SKM-1 treated with dmso at 0.1 percent for 144 hours (cell line): ENCODE results near the gene THOC3.
"Not testable (repeated sequence)": the region's sequence is repeated elsewhere in the genome, so short reads cannot be mapped to it uniquely, and the experiment has no call there.

Source experiments
- DNase-seq: peaks from one replicate; lab custom pipeline; 2025; ENCODE audit not compliant: unreplicated experiment; lab: John Stamatoyannopoulos, UW

The THOC3 gene, protein sequence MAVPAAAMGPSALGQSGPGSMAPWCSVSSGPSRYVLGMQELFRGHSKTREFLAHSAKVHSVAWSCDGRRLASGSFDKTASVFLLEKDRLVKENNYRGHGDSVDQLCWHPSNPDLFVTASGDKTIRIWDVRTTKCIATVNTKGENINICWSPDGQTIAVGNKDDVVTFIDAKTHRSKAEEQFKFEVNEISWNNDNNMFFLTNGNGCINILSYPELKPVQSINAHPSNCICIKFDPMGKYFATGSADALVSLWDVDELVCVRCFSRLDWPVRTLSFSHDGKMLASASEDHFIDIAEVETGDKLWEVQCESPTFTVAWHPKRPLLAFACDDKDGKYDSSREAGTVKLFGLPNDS

DNA sequence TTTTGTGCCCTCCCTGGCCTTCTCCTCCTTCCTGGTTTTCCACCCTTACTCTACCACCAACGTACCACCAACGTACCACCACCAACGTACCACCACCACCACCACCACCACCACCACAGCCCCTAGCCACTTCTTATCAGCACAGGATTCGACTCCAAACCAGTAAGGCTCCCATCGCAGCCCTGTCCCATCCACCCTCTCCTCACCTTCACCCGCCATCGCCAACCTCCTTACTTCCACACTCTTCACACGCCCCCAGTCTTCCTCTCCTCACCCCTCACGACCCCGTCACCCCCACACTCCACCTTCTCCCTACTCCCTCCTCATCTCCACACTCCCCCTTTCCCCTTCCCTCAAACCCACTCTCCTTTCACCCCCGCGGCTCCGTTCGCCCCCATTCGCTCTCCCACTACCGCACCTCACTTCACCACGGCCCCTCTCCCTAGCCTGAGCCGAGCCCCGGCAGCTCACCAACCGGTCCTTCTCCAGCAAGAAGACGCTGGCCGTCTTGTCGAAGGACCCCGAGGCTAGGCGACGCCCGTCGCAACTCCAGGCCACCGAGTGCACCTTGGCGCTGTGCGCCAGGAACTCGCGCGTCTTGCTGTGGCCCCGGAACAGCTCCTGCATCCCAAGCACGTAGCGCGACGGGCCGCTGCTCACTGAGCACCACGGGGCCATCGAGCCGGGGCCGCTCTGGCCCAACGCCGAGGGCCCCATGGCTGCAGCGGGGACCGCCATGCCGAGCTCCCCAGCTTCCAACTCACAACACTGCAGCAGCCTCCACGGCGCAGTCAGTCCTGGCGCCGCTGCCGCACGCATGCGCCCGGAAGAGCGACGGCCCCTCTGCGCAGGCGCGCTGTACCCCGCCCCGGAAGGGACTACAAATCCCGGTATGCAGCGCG lies at the start of gene THOC3:
TSS of gene THOC3 (minus strand) at position 845 of the 902 bp plus-strand sequence. CDS start at position 738, 107 bp downstream.
- DNase-seq: not testable (repeated sequence)

DNA sequence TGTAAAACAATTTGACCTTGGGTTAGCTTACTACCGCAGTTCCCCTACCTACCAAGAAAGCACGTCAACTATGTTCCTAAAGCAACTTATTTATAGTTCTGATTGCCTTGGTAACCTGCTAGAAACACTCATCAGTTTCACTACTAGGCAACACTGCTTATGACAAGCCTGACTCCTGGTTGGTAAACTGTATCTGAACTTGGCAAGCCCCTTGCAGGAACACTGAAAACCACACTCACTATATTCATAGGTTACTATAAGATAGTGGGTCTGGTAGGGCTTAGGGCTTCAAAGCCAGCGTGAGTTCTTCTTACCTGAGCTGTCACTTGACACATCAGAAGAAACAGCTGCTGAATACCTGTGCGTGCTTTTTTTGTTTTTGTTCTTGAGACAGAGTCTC lies 49.2 kb upstream of the THOC3 start:
- not testable (repeated sequence) for DNase-seq

DNA sequence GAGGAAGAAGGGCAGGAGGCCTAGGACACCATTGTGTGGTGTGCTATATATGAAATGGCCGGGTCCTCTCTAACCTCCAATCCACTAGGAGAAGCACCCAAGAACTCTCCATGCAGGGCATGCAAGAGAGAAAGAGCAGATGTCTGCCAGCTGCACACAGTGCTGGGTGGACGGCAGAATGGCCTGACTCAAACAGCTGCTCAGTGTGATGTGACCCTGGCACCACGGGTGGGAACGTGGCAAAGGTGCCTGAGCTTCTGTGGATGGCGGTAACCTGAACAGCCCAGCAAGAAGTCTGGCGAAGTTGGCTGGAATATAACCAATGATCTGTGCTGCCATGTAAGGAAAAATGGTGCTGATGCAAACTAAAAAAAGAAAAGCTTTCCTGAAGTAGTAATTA lies 46.2 kb upstream of the THOC3 start:
- DNase-seq: not testable (repeated sequence)

DNA sequence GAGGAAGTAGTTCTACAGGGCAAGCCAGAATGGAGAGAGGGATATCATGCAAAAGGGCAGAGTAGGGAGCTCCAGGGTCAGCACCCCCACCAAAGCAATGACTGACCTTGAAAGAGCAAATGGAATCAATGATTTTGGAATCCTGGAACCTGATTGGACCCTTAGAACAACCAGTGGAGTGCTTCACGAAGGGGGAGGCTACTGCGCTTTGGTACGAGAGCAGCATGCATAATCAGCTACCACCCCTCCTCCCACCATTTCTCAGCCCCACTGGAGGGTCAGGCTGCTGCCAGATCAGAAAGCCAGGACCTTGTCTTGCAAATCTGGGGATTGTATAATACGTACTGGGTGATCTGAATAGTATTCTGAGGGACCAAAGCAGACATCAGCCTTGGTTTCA lies 43.0 kb upstream of the THOC3 start:
- DNase-seq: not testable (repeated sequence)

DNA sequence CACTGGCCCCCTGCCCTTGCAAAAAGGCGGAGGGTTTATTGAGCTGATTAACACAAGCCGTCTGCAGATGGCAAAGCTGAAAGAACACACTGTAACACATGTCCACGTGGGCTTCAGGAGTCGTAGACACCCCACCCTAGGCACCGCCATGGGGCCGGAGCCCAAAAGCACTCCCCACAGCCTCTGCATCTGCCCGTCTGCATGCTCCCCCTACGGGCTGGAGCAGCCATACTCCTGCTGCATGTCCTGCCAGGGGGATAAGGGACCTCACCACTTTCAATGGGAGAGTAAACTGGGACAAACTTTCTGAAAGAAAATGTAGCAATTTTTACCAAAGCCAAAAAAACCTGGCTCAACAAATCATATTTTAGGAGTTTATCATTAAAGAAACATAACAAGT lies 42.1 kb upstream of the THOC3 start:
- DNase-seq: not testable (repeated sequence)

DNA sequence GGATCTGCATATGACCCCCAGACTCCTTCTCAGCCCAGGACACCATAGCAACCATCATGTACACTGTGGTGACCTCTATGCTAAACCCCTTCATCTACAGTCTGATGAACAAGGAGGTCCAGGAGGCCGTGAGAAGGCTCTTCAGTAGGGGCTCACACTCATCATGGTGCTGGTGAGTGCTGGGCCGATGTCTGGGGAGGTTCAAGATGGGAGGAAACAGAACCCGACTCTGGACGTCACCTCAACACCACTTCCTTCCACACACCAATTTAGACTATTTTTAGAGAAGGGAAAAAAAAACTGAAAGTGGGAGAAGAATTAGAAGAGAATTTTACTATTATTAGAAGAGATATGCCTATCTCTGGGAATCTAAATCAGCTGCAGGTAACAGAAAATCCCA lies 39.1 kb upstream of the THOC3 start:
- not testable (repeated sequence) for DNase-seq

DNA sequence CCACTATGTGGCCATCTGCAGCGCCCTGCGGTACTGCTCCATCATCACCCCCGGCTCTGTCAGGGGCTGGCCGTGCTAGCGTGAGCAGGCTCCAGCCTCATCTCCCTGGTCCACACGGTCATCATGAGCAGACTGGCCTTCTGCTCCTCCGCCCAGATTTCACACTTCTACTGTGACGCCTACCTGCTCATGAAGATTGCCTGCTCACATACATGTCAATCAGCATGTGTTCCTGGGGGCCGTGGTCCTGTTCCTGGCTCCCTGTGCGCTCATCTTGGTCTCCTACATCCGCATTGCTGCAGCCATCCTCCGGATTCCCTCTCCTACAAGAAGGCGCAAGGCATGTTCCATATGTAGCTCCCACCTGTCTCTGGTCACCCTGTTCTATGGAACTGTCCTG lies 38.7 kb upstream of the THOC3 start:
- not testable (repeated sequence) for DNase-seq

DNA sequence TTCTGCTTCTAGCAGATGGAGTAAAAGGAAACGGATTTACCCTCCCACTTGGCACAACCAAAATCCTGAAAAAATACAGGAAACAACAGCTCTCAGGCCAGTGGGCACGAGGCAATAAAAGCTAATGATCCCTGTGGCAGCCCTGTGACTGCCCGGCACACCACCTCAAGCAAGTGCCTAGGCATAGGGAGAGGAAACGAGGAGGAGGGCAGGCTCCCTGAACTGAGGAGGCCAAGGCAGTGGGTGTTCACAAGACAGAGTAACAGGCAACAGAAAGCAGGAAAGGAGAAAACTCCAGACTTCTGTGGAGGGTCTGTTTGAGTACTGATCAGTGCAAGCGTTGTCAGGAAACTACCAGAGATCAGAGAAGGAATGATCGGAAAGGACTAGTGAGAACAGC lies 29.9 kb upstream of the THOC3 start:
- DNase-seq: not testable (repeated sequence)

DNA sequence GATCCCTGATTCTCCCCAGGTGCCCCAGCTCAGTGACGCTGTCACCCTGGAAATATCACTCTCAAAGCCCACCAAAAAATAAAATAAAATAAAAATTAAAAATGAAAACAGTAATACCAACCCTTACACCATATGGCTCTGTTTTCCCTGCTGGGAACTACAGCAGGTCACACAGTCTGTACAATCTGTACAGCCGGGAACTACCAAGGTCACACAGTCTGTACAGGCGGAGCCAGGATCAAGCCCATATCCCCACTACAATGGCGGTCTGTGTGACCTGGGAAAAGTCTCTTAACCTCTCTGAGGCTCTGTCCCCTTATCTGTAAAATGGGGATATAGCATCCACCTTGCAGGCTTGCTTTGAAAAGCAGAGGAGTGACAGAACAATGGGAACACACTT lies 29.4 kb upstream of the THOC3 start:
- not testable (repeated sequence) for DNase-seq

DNA sequence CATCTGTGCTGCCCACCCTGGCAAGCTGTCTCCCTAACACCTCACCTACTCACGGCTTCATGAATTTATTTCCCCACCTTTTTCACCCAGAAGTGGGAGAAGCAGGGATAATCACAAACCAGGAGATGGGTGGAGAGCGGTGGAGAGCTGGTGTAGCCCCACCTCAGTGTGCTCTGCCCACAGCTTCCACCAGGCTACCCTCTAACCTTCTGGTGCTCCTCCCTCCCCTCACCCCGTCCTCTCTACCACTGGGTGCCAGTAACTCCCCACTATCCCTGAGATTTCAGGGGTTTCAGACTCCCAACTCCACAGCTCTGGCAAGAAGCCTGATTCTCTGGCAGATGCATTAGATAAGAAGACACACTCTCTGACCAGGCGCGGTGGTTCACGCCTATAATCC lies 28.7 kb upstream of the THOC3 start:
- not testable (repeated sequence) for DNase-seq

DNA sequence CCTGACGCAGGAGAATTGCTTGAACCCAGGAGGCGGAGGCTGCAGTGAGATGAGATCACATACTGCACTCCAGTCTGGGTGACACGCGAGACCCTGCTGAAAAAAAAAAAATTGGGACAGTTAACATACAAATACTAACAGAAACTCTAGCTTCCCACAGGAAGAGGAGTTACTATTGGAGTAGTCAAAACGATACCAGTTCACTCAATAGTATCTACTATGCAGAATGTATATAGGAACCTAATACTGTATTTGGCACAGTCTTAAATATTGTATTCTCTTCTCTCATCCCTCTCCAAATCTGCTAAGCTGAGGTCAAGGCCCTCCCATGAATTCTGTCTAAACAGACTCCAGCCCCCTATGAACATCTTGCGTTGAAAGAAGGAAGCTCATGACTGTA lies 27.4 kb upstream of the THOC3 start:
- DNase-seq: not testable (repeated sequence)

DNA sequence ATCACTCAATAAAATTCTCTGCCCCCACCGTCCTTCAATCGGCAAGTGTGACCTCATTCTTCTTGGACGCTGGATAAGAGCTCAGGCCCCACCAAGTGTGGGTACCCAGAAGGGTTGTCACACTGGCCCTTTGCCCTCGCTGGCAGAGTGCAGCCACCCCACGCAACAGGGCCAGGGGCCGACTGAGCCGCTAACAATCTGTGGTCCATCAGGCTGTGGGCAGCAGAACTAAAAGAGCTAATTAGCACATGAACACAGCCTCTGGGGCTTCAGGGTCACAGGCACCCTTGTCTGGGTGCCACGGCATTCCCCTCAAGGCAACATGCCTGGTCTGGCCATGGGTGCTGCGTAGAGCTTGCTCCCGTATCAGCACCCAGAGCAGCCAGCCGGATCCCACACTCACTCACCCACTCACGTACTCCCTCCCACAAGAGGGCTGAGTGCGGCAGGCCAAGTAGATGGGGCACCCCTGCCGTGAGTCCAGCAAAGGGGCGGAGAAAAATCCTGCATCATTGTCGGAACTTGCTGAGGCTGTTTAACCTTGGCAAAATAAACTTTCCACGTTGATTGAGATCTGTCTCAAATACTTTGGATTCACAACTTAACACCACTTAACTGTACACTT lies 11.4 kb upstream of the THOC3 start:
- not testable (repeated sequence) for DNase-seq

DNA sequence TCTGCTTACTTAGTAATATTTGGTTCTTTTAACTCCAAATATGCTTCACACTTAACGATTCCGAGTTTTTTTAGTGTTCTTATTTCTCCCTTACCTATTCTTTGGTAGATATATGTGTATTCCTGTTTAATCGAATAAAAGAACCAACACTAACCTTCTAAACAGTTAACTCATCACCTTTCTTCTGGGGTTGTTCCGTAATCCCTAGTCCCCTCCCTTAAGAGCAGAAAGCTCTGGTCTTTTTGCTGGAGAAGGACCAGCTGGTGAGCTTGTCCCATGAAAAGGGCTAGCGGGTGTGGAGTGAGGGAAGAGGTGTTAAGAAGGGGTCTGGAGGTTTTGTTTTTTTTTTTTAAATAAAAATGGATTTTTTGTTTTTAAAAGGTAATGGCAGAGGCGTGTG lies 266 bp upstream of the THOC3 start:
- not testable (repeated sequence) for DNase-seq

DNA sequence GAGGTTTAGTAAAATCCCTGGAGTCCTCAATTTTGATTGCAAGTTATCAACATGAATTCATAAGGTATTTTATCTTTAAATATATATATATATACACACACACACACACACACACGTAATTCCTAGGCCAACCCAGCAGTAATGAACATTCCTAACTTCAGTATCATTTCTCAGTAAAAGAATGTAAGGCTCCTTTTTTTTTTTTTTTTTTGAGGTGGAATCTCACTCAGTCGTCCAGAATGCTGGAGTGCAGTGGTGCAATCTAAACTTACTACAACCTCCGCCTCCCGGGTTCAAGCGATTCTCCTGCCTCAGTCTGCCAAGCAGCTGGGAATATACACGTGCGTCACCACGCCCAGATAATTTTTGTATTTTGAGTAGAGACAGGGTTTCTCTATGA lies 5.8 kb downstream of the THOC3 start:
- DNase-seq: not testable (repeated sequence)

DNA sequence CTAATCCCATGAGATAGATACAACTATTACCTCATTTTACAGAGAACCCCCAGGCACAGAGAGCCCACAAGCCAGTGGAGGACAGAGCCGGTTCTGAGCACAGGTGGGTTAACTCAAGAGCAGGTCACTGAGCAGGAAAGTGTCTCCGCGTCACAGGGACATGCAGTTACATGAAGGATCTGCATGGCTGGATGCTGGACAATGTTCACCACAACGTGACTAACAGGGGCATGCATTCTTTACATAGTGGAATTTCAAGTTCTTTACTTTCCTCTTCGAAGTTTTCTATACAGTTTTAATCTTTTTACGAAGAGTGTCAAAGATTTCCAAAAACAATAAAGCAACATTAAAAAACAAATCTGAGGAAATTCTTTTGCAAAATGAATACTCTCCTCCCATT lies 7.9 kb downstream of the THOC3 start:
- not testable (repeated sequence) for DNase-seq

DNA sequence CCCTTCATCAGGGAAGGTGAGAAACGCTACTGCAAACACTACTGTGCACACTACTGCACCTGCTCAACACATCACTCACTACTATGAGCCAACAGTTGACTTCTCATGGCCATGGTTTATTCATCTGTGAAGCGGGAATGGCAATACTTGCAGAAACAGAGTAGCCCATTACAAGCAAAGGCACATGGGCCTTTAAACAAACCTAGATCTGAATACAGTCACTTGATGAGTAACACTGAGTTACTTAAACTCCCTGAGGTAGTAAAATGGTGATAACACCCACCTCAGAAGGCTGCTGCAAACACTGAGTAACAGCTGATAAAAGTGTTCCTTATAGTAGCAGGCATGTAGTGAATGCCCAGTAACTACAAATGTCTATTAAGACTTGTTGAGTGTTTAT lies 9.6 kb downstream of the THOC3 start:
- DNase-seq: not testable (repeated sequence)

DNA sequence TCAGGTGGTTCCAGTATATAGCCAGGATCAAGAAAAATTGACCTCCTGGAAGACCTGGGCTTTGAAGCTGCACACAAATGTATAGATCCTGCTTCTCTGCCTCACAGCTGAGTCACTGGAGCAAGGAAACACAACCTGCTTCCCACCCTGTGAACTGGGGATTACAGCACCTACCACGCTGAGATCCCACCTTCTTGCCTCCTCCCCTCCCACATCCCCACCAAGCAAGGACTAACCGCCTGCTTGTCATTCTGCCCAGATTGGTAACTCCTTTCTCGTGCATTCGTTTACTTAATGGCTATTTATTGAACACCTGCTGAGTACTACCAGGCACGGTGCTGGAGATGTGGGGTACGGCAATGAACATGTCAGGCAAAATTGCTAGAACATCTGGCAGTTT lies 14.0 kb downstream of the THOC3 start:
- DNase-seq: not testable (repeated sequence)

DNA sequence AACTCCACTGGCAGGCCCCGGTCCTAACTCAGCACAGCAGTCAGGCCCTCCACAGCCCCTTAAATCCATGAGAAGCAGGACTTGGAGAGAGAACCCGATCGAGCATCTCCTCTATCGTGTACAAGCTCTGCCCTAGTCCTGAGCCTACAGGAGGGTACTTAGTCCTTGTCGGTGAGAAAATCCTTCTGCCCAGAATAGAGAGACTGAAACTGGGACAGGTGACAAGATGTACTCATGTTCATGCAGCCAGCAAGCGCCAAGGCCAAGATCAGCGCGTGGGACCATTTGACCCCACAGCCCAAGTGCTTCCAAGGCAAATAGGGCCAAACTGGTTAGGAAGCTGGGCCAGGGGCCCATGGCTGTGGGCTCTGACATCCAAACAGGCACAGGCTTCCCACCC lies 15.3 kb downstream of the THOC3 start:
- not testable (repeated sequence) for DNase-seq

DNA sequence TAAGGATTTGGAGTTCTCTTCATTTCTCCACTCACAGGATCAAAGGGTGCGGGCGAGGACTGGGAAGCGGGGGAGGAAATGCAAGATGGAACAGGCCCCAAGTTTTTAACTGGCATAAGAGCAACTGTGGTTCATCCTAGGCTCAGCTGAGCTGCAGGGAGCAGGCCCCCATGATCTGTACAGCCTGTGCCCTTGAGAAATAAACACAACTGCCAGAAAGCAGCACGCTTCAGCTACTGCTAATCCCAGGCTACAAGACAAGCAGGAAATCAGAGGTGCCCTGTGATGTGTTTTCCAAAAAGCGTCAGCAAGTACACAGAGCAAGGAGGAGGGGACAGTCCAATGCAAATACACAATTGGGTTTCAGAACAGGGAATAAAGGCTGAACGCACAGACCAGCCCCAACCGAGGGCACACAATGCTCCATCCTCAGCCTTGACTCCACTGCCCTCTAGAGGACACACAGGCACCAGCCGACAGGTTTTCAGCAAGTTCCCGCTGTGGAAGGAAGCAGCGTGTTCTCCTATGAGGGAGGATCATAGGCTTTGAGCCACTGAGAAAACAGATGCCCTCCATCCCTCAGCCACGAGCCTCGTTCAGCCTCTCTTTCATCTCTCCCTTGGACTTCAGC lies 16.7 kb downstream of the THOC3 start:
- DNase-seq: not testable (repeated sequence)

DNA sequence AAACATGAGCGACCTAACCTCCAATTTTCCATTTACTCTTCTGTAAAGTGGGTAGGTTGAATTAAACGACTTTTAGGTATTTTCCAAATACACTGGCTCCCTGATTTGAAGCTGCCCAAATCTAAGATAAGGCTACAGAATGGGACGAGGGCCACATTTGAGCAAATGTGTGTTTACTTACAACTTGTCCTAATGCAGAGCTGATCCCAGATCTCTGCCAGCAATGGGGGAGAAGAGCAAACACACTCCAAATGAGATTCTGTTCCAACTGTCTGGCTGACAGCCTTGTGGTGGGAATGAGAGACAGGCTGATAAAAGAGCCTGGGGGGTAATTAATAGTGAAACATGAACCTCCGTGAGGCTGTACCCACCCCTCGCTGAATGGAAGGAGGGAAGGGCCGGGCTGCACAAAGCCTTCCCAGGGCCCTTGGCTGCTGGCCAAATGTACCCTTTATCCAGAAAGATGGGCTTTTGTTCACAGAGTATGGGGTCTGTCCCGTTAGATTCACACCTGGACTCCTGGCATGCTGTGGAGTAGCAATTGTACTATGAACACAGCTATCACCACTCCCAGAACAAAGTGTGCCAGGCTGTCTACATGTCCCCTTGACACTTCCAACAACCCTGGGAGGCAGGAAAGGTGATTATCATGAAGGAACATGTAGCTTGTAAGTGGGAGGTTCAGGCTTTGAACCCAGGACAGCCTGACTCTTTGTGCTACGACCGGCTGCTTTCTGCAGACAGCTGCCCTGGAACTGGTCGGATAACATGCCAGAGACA lies 19.6 kb downstream of the THOC3 start:
- not testable (repeated sequence) for DNase-seq
